IPS-NIHi7 (cell line): ENCODE results near the gene OBSCN.
"Not testable (repeated sequence)": the region's sequence is repeated elsewhere in the genome, so short reads cannot be mapped to it uniquely, and the experiment has no call there.

Experiments used
- DNase-seq: peaks from one replicate; pipeline ENCODE4 v3.0.0; 2012; ENCODE audit warnings: mixed read lengths; ENCODE audit errors: extremely low spot score

The OBSCN gene

GRCh38 chr1:228226141-228226874 is 18.5 kb downstream of the OBSCN start:
- no peak for DNase-seq

GRCh38 chr1:228226956-228227791 is 19.3 kb downstream of the OBSCN start:
- DNase-seq: no peak

- DNase-seq: not testable (repeated sequence)
Measured at GRCh38 chr1:228228147-228228546, 20.3 kb downstream of the OBSCN start.

- no peak for DNase-seq
Measured at GRCh38 chr1:228228601-228229074, 20.8 kb downstream of the OBSCN start.

- DNase-seq: no peak
Measured at GRCh38 chr1:228231189-228231588, 23.3 kb downstream of the OBSCN start.

GRCh38 chr1:228233136-228233535 is 25.3 kb downstream of the OBSCN start:
- no peak for DNase-seq

GRCh38 chr1:228234921-228235320 is 27.1 kb downstream of the OBSCN start:
- DNase-seq: no peak

- DNase-seq: peak; percentile 82
Measured at GRCh38 chr1:228236744-228237143, 28.9 kb downstream of the OBSCN start.

GRCh38 chr1:228238007-228238406 is 30.2 kb downstream of the OBSCN start:
- DNase-seq: no peak

GRCh38 chr1:228238461-228238860 is 30.6 kb downstream of the OBSCN start:
- DNase-seq: no peak

GRCh38 chr1:228240411-228241240 is 32.8 kb downstream of the OBSCN start:
- DNase-seq: no peak

GRCh38 chr1:228241259-228241658 is 33.4 kb downstream of the OBSCN start:
- DNase-seq: no peak

GRCh38 chr1:228242409-228242808 is 34.6 kb downstream of the OBSCN start:
- DNase-seq: no peak

GRCh38 chr1:228243093-228243492 is 35.2 kb downstream of the OBSCN start:
- DNase-seq: no peak

- DNase-seq: not testable (repeated sequence)
Measured at GRCh38 chr1:228243989-228244388, 36.1 kb downstream of the OBSCN start.

GRCh38 chr1:228245111-228245510 is 37.3 kb downstream of the OBSCN start:
- DNase-seq: no peak

GRCh38 chr1:228246216-228246900 is 38.5 kb downstream of the OBSCN start:
- DNase-seq: no peak

- DNase-seq: no peak
Measured at GRCh38 chr1:228249513-228250305, 41.9 kb downstream of the OBSCN start.

- not testable (repeated sequence) for DNase-seq
Measured at GRCh38 chr1:228252476-228252875, 44.6 kb downstream of the OBSCN start.

- no peak for DNase-seq
Measured at GRCh38 chr1:228256626-228257375, 49.0 kb downstream of the OBSCN start.
